Measurements from ENCODE around the gene ZNF584.

Gene ZNF584

GRCh38 chr19:58385891-58386575, 22.4 kb upstream of the ZNF584 start:
- no peak for DNase-seq (ENCODE audit: low spot score)

GRCh38 chr19:58386576-58387337, 21.7 kb upstream of the ZNF584 start, which contains the start of gene RPS5:
TSS of gene RPS5 (plus strand) at chr19:58387269. CDS start at chr19:58388138, 869 bp downstream.
- peak; percentile 100 for DNase-seq (ENCODE audit: low spot score)

DNA sequence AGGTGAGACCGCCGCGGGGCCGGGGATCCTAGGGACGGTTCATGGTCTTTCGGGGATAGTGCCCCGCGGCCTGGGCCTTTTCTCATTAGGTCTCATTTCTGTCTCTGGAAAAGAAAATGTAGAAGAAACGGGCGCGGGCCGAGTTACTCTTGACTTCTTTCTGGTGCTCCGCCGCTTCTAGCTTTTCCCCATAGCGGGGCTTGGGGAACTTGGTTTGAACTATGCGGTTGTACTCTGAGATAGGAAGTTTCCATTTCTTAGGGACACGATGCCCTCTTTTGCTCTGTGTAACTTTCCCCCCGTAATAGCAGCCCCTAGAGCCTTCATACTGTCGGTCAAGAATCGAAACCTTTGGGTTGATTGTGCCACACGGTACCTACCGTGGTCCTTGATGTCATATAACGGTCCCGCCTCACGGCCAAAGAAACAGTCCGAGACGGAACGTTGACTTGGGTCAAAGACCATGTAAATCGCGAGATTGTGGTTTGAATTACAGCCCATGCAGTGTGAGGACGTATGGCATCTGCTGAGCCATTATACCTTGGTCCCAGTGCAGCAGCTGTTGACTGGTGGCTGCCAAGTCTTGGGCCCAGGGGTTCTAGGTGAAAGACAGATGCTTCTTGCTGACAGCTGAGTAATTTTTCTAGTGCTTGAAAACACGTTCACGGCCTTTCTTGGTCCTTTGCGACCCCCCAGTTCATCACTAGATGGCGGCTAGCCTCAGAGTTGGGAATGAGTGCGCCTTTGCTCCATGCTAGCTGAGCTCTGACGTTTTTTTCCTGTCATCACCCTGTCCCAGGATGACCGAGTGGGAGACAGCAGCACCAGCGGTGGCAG, 20.9 kb upstream of the ZNF584 start:
- DNase-seq (ENCODE audit: low spot score): no peak

DNA sequence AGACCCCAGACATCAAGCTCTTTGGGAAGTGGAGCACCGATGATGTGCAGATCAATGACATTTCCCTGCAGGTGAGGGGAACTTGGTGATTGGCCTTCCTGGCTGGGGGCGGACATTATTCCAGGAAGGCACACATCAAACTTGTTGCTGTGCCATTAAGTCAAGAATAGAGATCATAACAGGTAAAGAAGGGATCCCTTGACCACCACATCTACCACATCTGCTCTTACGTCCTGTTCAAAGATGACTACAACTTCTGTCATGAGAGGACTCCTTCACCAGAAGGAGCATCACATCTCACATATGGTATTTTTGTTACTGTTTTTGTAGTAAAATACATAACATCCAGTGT, 20.3 kb upstream of the ZNF584 start:
- no peak for DNase-seq (ENCODE audit: low spot score)

GRCh38 chr19:58392945-58393724, 15.3 kb upstream of the ZNF584 start:
- no peak for DNase-seq (ENCODE audit: low spot score)

- DNase-seq (ENCODE audit: low spot score): no peak
Observed at GRCh38 chr19:58393725-58394033, 14.8 kb upstream of the ZNF584 start.

- DNase-seq (ENCODE audit: low spot score): no peak
Observed at GRCh38 chr19:58394821-58395219, 13.6 kb upstream of the ZNF584 start.

GRCh38 chr19:58395220-58395978, 13.1 kb upstream of the ZNF584 start, which contains the start of gene RNF225:
TSS of gene RNF225 (plus strand) at chr19:58395656. CDS start at chr19:58396090, 434 bp downstream.
- no peak for DNase-seq (ENCODE audit: low spot score)

DNA sequence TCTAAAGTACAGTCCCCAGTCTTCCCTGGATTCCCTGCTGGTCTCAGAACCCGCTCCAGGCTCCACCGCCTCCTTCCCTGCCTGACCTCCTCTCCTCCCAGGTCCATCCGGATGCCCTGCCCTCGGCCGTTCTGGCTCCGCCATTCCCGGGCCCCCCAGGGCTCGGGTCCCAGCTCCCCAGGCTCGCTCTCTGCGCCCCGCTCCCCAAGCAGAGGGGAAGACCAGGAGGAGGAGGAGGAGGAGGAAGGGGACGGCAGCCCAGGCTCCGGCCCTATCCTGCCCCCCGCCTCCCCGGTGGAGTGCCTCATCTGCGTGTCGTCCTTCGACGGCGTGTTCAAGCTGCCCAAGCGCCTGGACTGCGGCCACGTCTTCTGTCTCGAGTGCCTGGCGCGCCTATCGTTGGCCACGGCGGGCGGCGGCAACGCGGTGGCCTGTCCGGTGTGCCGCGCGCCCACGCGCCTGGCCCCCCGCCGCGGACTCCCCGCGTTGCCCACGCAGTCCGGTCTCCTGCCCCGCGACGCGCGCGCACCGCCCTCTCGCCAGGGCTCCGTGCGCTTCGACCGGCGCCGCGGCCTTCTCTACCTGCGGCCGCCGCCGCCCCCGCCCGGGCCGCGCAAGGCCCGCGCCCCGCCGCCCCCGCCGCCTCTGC, 12.3 kb upstream of the ZNF584 start:
- no peak for DNase-seq (ENCODE audit: low spot score)

GRCh38 chr19:58396691-58397532, 11.5 kb upstream of the ZNF584 start:
- DNase-seq (ENCODE audit: low spot score): no peak

DNA sequence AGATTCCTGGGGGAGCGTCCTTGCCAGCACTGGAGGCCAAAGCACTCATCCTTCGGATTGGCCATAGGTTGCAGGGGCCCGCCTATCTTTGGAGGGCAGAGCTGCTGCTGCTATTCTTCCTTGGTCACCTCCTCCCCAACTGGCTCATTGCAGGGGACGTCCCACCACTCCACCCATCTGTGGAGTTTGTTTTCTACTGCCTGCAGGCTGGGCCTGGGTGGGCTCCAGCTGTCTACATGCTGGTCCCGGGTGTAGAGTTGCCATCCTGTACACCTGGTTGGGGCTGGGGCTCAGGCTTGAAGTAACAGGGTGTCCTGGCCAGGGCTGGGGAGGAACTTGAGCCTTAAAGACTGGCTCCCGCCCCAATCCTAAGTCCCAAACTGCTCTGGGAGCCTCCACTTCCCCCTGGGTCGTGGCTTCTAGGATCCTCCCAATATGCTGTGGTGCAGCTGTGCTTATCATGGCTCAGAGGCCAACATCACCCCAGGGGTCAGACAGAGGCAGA, 10.9 kb upstream of the ZNF584 start:
- no peak for DNase-seq (ENCODE audit: low spot score)

- no peak for DNase-seq (ENCODE audit: low spot score)
Observed at GRCh38 chr19:58398087-58398486, 10.4 kb upstream of the ZNF584 start.

DNA sequence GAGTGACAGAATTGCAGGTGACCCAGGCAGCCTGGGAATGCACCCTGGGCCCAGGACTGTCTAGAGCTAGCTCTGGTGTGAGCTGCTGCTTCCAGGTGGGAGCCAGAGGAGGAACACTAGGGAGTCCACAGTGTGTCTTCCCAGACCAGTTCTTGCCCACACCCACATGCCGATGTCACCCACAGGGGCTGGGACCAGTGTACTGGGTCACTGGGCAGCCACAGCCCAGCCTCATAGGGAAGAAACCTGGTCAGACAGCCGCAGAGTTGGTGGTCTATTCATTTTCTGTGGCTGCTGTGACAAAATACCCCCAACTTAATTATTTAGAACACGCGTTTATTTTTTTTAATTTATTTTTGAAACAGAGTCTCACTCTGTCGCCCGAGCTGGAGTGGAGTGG, 9.9 kb upstream of the ZNF584 start:
- DNase-seq (ENCODE audit: low spot score): no peak

DNA sequence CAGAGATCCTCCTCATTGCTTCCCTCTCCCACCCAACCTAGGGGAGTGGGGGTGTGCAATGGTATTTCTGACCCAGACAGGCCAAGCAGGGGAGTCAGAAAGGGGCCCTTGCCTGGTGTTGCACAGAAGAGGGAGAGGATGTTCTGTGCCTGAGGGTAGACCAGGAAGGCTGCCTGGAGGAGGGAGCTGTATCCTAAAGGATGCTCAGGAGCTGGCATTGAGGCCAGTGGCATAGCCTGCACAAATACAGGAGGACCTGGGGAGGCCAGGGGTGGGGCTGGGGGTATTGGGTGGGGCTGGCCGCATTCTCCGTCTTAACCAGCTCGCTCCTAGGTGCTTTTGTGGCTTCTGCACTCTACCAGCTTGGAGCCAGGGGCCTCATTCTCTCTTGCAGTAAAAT, 8.5 kb upstream of the ZNF584 start:
- no peak for DNase-seq (ENCODE audit: low spot score)

- DNase-seq (ENCODE audit: low spot score): no peak
Observed at GRCh38 chr19:58400316-58400915, 8.0 kb upstream of the ZNF584 start.

- DNase-seq (ENCODE audit: low spot score): peak; percentile 100
Observed at GRCh38 chr19:58400916-58401839, 7.3 kb upstream of the ZNF584 start.

DNA sequence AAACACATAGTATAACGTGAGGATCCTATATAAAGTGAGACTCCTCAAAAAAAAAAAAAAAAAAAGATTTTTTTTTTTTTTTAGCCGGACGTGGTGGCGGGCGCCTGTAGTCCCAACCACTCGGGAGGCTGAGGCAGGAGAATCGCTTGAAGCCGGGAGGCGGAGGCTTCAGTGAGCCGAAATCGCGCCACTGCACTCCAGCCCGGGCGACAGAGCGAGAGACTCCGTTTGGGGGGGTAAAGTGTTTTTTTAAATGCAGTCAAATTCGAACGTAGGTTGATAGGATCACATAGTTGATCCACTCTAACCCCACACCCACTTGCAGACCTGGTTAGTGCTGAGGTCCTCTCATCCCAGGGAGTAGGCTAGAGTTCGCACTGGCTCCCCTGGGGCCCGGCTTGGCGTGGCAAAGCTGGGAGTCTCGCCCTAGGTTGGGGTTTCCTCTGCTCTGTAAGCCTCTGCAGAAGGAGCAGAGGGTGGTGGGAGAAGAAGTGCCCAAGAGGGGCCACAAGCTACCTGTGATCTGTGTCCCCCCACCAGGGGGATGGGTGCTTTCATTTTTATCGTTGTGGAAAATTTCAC, 6.5 kb upstream of the ZNF584 start:
- DNase-seq (ENCODE audit: low spot score): no peak
